Keratinocyte (primary cell): ENCODE measurements around the gene ZNF487. TPM values are rescaled to one million over a fixed set of nuclear protein-coding genes. Genes with fewer than 3 reads are reported as not detected.
A peak's percentile ranks its signal among the peaks of the same experiment; 100 is the strongest.

Source experiments
- DNase-seq: peaks from one replicate; pipeline ENCODE4 v3.0.0-alpha.2; 2011; ENCODE audit warnings: low read depth, missing footprints, low spot score
- FAIRE-seq: peaks from 2 replicates; lab custom pipeline; 2011; peaks lifted over from hg19 to GRCh38; lab: Jason Lieb, UNC
- H2AFZ ChIP-seq: 2 replicates; pipeline ENCODE4 v1.6.0; 2012; ENCODE audit warnings: low read length, control low read depth, inconsistent platforms; ENCODE audit not compliant: control insufficient read depth
- H3K27ac ChIP-seq: 2 replicates; pipeline ENCODE4 v1.5.1; 2011; ENCODE audit warnings: low read length; ENCODE audit not compliant: control insufficient read depth, insufficient read depth
- H3K27me3 ChIP-seq: 3 replicates; pipeline ENCODE4 v1.6.0; 2011; ENCODE audit warnings: low read length; ENCODE audit not compliant: control insufficient read depth, insufficient read depth; ENCODE audit errors: extremely low read depth
- H3K36me3 ChIP-seq, 2 experiments: 2 replicates in 1 of 2; 3 replicates in 1 of 2; pipeline ENCODE4 v1.5.1; 2011; ENCODE audit warnings: low read length in 2 of 2, mild to moderate bottlenecking in 1 of 2; ENCODE audit not compliant: control insufficient read depth in 2 of 2, insufficient read depth in 2 of 2; ENCODE audit errors: extremely low read depth in 1 of 2
- H3K4me1 ChIP-seq: 3 replicates; pipeline ENCODE4 v1.5.1; 2011; ENCODE audit warnings: low read length; ENCODE audit not compliant: control insufficient read depth, insufficient read depth; ENCODE audit errors: extremely low read depth
- H3K4me2 ChIP-seq: 3 replicates; pipeline ENCODE4 v1.6.0; 2011; ENCODE audit warnings: low read depth, low read length; ENCODE audit not compliant: control insufficient read depth, insufficient read depth; ENCODE audit errors: extremely low read depth
- H3K4me3 ChIP-seq, 3 experiments: fragments of 200-600 bp in 1 of 3; sonication (generic) in 1 of 3; 2 replicates in 2 of 3; 3 replicates in 1 of 3; pipeline ENCODE4 v1.5.1; 2011 to 2016; ENCODE audit warnings: low read length in 3 of 3, mild to moderate bottlenecking in 3 of 3, control low read depth in 2 of 3, inconsistent platforms in 1 of 3, low read depth in 1 of 3, mixed read lengths in 1 of 3, mixed run types in 1 of 3, moderate library complexity in 1 of 3; ENCODE audit not compliant: control insufficient read depth in 2 of 3, insufficient read depth in 2 of 3; ENCODE audit errors: extremely low read depth in 1 of 3
- H3K79me2 ChIP-seq: 2 replicates; pipeline ENCODE4 v1.6.0; 2012; ENCODE audit warnings: low read length; ENCODE audit not compliant: control insufficient read depth, insufficient read depth
- H3K9ac ChIP-seq: 3 replicates; pipeline ENCODE4 v1.6.0; 2011; ENCODE audit warnings: low read length; ENCODE audit not compliant: control insufficient read depth, insufficient read depth; ENCODE audit errors: extremely low read depth
- H3K9me1 ChIP-seq: 3 replicates; pipeline ENCODE4 v1.6.0; 2011; ENCODE audit warnings: low read length; ENCODE audit not compliant: control insufficient read depth, insufficient read depth; ENCODE audit errors: extremely low read depth
- H3K9me3 ChIP-seq: 2 replicates; pipeline ENCODE4 v1.5.1; 2012; ENCODE audit warnings: low read depth, low read length; ENCODE audit not compliant: control insufficient read depth
- H4K20me1 ChIP-seq: 3 replicates; pipeline ENCODE4 v1.6.0; 2011; ENCODE audit warnings: low read length; ENCODE audit not compliant: control insufficient read depth, insufficient read depth; ENCODE audit errors: extremely low read depth
- EZH2 ChIP-seq: IDR thresholded peaks from one replicate; pipeline ENCODE4 v1.6.1; 2012; ENCODE audit warnings: inconsistent platforms, mild to moderate bottlenecking, low read length, moderate library complexity
- dilution Hi-C: fragments of 300-500 bp; cut with MboI; formaldehyde crosslinking; loops from one replicate; pipeline ENCODE4 v1.7.0; 2020; ENCODE audit warnings: low sequenced_read_pairs; ENCODE audit not compliant: extremely low pct_ligation_motif_present
- polyA plus RNA-seq, 5 experiments: library from polyadenylated mRNA; depleted of rRNA in 3 of 5; stranded (reverse) in 3 of 5; stranded (forward) in 1 of 5; unstranded in 1 of 5; fragments of >200 nt; gene quantifications; 1 replicate in 1 of 5; 2 replicates in 3 of 5; 3 replicates in 1 of 5; pipeline versions ENCODE4 v1.2.1 to v1.2.3, GENCODE V29; 2011 to 2012; ENCODE audit warnings: missing spikeins in 2 of 5, low read depth in 1 of 5, low replicate concordance in 1 of 5
- TF ChIP-seq, protein P1 (sequence below), 3 experiments: IDR thresholded peaks in 1 of 3; conservative IDR thresholded peaks in 1 of 3; optimal IDR thresholded peaks in 1 of 3; 2 replicates in 2 of 3; 3 replicates in 1 of 3; pipeline versions ENCODE3 to v1.5.1; 2011; ENCODE audit warnings: low read length in 3 of 3, mild to moderate bottlenecking in 3 of 3, moderate library complexity in 2 of 3, control low read depth in 1 of 3, inconsistent platforms in 1 of 3; ENCODE audit not compliant: insufficient read depth in 2 of 3; ENCODE audit errors: extremely low read depth in 1 of 3

ZNF487 gene
- polyA plus RNA-seq, 1 donor (not counting 4 experiments of a cell fraction or from before 2014, with no cell fraction given), result 4.1 TPM

DNA sequence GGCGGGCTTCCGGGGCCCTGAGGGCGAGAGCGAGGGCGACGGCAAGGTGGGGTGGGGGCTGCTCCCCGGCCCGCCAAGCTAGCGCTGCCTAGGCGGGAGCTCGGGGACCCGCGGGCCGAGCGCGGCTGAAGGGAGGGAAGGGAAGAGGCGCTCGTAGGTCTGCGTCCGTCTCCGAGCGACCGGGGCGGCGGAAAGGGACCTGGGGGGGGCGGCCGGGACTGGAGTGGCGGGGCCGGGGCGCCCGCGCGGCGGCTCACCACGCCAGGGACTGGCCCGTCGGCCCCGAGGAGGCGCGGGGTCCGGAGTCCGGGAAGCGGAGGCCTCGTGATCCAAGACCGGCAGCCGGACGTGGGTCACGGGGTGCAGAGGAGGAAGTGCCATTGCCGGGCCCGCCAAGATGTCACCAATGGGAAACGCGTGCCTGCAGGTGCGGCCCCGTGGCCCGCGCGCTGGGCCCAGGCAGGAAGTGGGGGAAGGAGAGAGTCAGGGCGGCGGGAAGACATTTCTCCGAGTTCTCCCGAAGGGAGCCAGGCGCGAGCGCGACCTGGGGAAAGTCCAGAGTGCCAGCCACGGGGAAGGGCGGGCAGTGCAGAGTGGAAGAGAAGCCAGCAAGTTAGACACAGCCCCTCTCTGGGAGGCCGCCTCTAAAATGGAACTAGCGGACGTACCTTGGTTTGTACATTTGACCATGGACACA, 39.8 kb upstream of the ZNF487 start:
- Histone ChIP-seq H3K9me1 (no peaks in the 10 kb centered on the region), H3K9ac (peak overlapping the region; percentile 84), H3K27ac (peak overlapping the region; percentile 77), H3K9me3 (no peaks in the 10 kb centered on the region), H3K36me3 (peaks cover 13 to 24% of the 10 kb centered on the region in 2 experiments), H2AFZ (no peak overlapping the region), H3K4me2 (peak overlapping the region; percentile 83), H3K79me2 (peaks cover 95% of the 10 kb centered on the region), H3K4me1 (peaks cover 37% of the 10 kb centered on the region), H4K20me1 (peaks cover 38% of the 10 kb centered on the region), H3K27me3 (no peaks in the 10 kb centered on the region), H3K4me3 (peak overlapping the region; percentile 44 to 79 (median 65))
- dilution Hi-C loops, result no loop called here
- FAIRE-seq (no peak), DNase-seq (no peak)
- no peak for TF ChIP-seq EZH2
- TF ChIP-seq, protein P1, sequence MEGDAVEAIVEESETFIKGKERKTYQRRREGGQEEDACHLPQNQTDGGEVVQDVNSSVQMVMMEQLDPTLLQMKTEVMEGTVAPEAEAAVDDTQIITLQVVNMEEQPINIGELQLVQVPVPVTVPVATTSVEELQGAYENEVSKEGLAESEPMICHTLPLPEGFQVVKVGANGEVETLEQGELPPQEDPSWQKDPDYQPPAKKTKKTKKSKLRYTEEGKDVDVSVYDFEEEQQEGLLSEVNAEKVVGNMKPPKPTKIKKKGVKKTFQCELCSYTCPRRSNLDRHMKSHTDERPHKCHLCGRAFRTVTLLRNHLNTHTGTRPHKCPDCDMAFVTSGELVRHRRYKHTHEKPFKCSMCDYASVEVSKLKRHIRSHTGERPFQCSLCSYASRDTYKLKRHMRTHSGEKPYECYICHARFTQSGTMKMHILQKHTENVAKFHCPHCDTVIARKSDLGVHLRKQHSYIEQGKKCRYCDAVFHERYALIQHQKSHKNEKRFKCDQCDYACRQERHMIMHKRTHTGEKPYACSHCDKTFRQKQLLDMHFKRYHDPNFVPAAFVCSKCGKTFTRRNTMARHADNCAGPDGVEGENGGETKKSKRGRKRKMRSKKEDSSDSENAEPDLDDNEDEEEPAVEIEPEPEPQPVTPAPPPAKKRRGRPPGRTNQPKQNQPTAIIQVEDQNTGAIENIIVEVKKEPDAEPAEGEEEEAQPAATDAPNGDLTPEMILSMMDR (optimal IDR thresholded peaks at IDR 0.05 in 1 of 3, IDR thresholded peaks at IDR 0.05 in 1 of 3, conservative IDR thresholded peaks at IDR 0.05 in 1 of 3; ENCODE audit: extremely low read depth in 1 of 3, insufficient read depth in 2 of 3, low read length in 3 of 3), result no peak

DNA sequence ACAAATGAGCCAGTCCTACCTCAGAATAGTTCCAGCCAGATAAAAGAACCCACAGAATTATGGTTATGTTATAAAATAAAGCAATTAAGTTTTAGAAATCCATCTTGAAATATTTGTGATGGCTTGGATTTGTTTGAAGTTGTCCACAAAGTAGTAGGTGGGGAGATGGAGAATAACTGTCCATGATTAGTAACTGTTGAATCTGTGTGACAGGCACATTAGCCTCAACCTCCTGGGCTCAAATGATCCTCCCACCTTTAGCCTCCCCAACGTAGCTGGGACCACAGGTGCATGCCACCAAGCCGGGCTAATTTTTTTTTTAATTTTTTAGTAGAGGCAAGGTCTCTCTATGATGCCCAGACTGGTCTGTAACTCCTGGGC, 38.0 kb upstream of the ZNF487 start:
- H3K4me3 ChIP-seq, result no peak overlapping the region

More for the DNA sequence above, 38.0 kb upstream of the ZNF487 start:
- H3K36me3 ChIP-seq, result peaks cover 5 to 31% of the 10 kb centered on the region in 2 experiments
- dilution Hi-C loops, result no loop called here
- H3K4me1 ChIP-seq, result peaks cover 52% of the 10 kb centered on the region
- H3K79me2 ChIP-seq, result peaks cover 96% of the 10 kb centered on the region
- peak overlapping the region; percentile 83 for H3K4me2 ChIP-seq
- TF ChIP-seq EZH2, result no peak
- TF ChIP-seq, protein P1 (optimal IDR thresholded peaks at IDR 0.05 in 1 of 3, IDR thresholded peaks at IDR 0.05 in 1 of 3, conservative IDR thresholded peaks at IDR 0.05 in 1 of 3; ENCODE audit: extremely low read depth in 1 of 3, insufficient read depth in 2 of 3, low read length in 3 of 3), result no peak
- H3K27ac ChIP-seq, result peak overlapping the region; percentile 4
- H4K20me1 ChIP-seq, result peaks cover 43% of the 10 kb centered on the region
- H3K9me3 ChIP-seq, result no peaks in the 10 kb centered on the region
- no peaks in the 10 kb centered on the region for H3K9me1 ChIP-seq
- H2AFZ ChIP-seq, result no peak overlapping the region
- H3K9ac ChIP-seq, result peak overlapping the region; percentile 84
- DNase-seq, result no peak
- no peaks in the 10 kb centered on the region for H3K27me3 ChIP-seq
- FAIRE-seq, result no peak
